ENCODE results near the gene CIDEB.

CIDEB gene

GRCh38 chr14:24317141-24317928 is 9.6 kb upstream of the CIDEB start:
- Histone ChIP-seq H3K27ac (replicated peaks) (no peak overlapping the region), H3K27me3 (ENCODE audit: insufficient read depth, poor library complexity, severe bottlenecking) (no peaks in the 10 kb centered on the region), H3K4me3 (replicated peaks; ENCODE audit: insufficient read depth, low read length) (no peak overlapping the region)
- DNase-seq (ENCODE audit: low read depth in 1 of 2, low spot score in 1 of 2), result no peak
- TF ChIP-seq GABPA (IDR thresholded peaks at IDR 0.05; ENCODE audit: low read depth) (no peak), POLR2AphosphoS5 (IDR thresholded peaks at IDR 0.05; ENCODE audit: low read depth) (no peak), REST (IDR thresholded peaks at IDR 0.05; ENCODE audit: insufficient replicate concordance, low read depth) (no peak)

- Histone ChIP-seq H3K27me3 (ENCODE audit: insufficient read depth, poor library complexity, severe bottlenecking) (no peaks in the 10 kb centered on the region), H3K27ac (replicated peaks) (no peak overlapping the region), H3K4me3 (replicated peaks; ENCODE audit: insufficient read depth, low read length) (no peak overlapping the region)
- no peak for TF ChIP-seq POLR2AphosphoS5 (IDR thresholded peaks at IDR 0.05; ENCODE audit: low read depth)
- no peak for TF ChIP-seq CTCF (IDR thresholded peaks at IDR 0.05; ENCODE audit: insufficient read depth, low read length)
- TF ChIP-seq SPI1 (IDR thresholded peaks at IDR 0.05; ENCODE audit: borderline replicate concordance, low read depth), result no peak
- no peak for TF ChIP-seq REST (IDR thresholded peaks at IDR 0.05; ENCODE audit: insufficient replicate concordance, low read depth)
- no peak for TF ChIP-seq GABPA (IDR thresholded peaks at IDR 0.05; ENCODE audit: low read depth)
- no peak for DNase-seq (ENCODE audit: low read depth in 1 of 2, low spot score in 1 of 2)
Observed at GRCh38 chr14:24316597-24316950, 8.8 kb upstream of the CIDEB start.

- Histone ChIP-seq H3K4me3 (replicated peaks; ENCODE audit: insufficient read depth, low read length) (no peak overlapping the region), H3K27me3 (ENCODE audit: insufficient read depth, poor library complexity, severe bottlenecking) (no peaks in the 10 kb centered on the region), H3K27ac (replicated peaks) (peak overlapping the region; percentile 93; the same call in 1 of the 2 replicates)
- no peak for DNase-seq (ENCODE audit: low read depth in 1 of 2, low spot score in 1 of 2)
- no peak for TF ChIP-seq CTCF (IDR thresholded peaks at IDR 0.05; ENCODE audit: insufficient read depth, low read length)
- TF ChIP-seq REST (IDR thresholded peaks at IDR 0.05; ENCODE audit: insufficient replicate concordance, low read depth), result no peak
- TF ChIP-seq GABPA (IDR thresholded peaks at IDR 0.05; ENCODE audit: low read depth), result no peak
- TF ChIP-seq SPI1 (IDR thresholded peaks at IDR 0.05; ENCODE audit: borderline replicate concordance, low read depth), result no peak
- TF ChIP-seq POLR2AphosphoS5 (IDR thresholded peaks at IDR 0.05; ENCODE audit: low read depth), result no peak; the same call in 1 of the 2 replicates
Observed at GRCh38 chr14:24315807-24316596, 8.2 kb upstream of the CIDEB start.
